Hypothalamus (tissue), 51 donors: ENCODE measurements around the gene SCFD2.

Experiments used
- DNase-seq, 51 donors: peaks; one replicate each; lab custom pipeline; 2025; lab: John Stamatoyannopoulos, UW

The SCFD2 gene

DNA sequence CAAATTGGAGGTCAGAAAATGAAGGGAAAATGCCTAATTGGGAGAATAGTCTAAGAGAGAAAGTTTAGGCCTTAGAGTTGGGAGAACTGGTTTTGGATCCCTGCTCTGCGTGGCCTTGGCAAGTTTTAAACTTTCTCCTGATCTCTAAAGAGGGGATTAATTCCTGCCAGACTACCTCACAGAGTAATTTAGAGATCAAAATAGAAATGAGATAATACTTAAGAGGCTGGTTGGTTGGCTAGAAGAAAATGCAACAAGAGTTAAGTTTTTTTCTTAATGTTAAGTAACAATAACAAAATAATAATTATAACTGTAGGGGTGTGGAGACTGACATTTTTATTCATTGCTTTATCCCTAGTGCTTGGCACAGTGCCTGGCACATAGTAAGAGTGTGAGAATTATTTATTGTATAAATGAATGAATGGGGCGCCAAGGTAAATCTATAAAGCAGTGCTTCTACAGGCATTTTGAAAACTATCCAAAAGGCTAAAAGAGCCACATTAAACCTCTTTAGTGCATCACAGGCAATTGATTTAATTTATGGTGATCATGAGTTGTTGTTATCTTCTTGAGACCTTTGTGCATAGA is 343.3 kb downstream of the SCFD2 start:
- no peak for DNase-seq

DNA sequence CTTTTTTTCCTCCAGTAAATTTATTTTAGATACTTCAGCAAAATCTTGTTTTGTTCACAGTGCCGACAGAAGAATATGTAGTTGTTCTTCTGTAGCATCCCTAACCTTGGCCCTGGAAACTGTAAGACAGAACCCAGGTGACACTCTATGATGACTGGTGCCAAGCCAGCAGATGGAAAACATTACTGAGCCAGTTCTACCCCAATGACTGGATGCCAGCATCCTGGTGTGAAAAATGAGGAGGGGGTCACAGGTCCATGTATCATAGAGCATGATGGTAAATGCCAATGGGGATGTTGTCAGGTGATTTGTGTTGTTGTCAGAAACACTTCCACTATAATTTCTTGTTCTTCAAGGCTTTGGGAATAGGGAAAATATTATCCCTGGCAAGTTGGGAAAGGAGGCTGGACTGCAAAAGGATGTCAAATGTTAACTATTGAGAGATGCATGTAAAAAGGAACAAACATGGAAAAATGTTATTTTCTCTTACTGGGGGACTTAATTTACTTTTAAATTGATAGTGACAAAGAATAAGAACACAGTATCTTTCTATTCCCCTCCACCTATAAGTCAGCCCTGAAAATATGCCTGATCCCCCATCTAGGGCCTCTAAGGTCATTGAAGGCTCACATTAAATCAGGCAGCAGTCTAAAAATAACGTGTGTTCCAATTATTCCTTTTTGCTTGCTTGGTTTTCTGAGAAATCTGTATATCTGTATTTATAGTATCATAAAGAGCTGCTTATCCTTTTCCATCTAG is 343.9 kb downstream of the SCFD2 start:
- DNase-seq: no peak

DNA sequence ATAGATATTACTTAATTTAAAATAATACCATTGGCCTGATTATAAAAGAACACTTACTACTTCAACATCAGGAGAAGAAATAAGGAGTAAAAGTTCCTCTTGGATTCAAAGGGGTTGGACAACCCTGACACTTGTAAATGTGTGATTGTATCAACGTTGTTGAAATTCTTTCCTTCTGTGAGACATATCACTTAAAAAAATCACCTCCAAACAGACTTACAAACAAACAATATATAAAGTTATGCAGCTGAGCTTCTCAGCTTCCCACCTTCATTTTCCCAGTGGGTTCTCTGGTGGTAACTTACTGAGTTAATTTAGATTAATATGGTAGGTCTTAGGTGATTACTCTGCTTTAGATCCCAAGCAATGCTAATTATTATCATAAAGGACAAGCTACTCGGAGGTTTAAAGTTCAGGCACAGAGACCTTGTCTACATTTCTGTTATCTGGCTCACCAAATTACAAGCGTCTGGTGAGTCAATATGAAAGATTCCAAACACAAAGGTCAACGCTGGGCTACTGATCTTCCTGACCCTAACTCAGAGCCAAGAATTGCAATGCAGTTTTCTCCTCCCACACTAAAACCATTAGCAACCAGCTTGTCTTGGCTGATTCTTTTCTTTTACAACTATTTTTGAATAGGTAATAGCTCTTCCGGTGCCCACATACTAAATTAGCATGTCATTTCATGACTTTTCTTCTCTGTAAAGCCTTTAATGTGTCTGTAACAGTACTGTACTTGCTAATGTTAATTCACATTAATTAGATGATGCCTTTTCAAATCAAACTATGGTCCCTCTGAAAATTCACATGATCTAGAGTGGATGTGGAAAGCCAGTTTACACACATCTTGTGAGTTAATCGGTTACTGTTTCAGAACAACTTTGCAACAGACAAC is 346.1 kb downstream of the SCFD2 start:
- no peak for DNase-seq

DNA sequence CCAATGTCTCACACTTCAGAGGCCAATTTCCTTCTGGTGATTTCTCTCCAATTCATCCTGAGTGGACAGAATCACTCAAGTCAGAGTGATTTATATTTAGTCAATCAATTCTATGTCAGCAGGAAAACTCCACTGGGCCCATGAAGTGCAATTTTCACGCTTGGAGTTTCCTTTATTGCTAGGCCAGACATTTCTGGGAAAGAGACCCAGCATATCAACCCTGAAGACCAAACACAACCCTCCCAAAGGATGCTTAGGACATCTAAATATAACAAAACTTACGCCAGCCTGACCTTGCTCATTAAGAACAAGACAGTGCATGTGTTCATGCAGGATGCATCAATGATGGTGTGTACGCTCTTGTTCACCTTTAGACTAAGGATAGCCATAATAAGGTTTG is 347.4 kb downstream of the SCFD2 start:
- no peak for DNase-seq

- DNase-seq: no peak
Observed at GRCh38 chr4:53016099-53016820, 349.6 kb downstream of the SCFD2 start.

DNA sequence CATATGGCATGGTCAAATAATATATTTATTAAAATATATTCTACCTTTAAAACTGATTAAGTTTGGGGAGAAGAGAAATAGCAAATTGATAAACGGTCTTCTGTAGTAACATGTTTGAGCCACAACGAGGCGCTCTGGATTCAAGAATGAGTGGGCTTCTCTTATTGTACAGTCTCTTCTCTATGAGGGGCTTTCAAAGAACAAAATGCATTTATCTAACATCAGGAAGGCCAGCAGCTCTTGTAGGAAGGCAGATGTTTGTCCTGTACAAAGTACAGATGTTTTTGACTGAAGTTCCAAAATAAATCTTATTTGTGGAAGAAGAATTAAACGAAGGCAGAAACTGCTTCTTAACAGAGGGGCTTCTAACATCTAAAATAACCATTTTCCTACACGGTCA is 350.2 kb downstream of the SCFD2 start:
- DNase-seq: peak in 6 of 51 donors; percentile 3 to 25 (median 4)

DNA sequence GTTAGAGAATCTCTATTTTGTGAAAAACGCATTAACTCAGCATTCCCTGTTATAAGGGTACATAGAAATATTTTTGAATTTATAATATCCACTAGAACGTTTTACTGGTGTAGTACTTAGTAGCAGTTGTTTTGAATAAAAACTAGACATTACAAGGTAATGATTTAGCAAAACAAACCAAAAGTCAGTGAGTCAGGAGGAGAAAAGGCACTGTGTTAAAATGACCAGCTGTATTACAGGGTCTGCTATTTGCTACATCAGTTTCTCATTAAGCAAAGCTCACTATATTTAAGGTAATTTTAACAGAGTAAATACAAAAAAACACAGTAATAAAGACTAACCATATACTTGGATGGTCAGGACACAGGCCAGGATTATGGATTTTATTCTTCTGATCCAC is 351.0 kb downstream of the SCFD2 start:
- no peak for DNase-seq

DNA sequence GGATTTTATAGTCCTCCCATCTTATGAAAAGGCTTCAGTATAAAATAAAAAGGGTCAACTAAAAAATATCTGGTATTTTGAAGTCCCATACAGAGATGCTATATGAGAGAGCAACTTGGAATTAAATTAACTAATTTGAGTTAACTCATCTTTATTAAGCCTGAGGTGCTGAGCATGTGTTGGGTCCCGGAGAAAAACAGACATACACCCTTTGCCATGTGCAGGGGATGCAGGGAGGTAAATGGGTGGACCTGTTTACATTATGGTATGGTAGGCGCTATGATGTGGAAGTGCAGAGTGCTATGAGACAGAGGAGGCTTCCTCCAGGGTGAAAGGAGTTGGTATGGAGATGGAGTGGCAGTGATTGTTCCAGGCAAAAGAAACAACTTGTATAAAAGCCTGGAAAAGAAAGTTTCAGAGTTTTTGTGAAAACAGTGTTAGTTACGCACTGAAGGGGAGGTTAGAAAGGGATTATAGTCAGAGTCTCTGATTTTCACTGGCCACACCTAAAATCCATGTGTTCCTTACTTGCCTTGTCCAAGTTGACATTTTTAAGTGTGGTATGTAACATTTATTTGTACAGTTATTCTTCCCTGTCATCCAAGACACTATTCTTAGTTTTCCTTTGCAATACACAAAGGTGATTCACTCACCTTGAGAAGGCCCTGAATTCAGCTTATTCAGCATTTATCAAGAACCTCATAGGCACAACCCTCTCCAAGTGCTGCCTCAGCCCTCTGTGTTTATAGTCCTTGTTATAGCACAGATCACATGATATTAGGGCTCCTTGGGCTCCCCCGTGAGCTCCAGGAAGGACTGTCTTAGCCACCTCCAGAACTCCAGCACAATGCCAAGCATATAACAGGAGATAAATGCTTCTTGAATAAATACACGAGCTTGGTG is 351.7 kb downstream of the SCFD2 start:
- DNase-seq: no peak

DNA sequence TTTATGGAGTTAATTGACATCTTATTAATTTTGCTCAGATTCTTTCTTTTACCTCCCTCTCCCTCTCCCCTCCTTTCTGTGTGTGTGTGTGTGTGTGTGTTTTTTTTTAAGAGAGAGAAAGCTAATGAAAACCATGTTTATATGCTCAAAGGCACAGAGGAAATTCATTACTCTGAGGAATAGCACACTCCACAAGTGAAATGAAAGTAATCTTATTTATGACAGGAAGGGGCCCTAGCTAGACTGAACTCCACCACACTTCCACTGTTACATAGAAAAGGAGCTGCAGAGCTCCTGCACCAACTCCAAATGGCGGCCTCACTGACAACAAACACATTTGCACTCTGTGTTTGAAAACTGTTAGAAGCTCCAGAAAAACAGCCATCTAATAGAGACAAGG is 353.1 kb downstream of the SCFD2 start:
- no peak for DNase-seq

- no peak for DNase-seq
Observed at GRCh38 chr4:53011259-53011905, 354.5 kb downstream of the SCFD2 start.

- DNase-seq: peak in 3 of 51 donors; percentile 1 to 39 (median 8)
Observed at GRCh38 chr4:53010318-53010717, 355.5 kb downstream of the SCFD2 start.

GRCh38 chr4:53009824-53010223 is 356.0 kb downstream of the SCFD2 start:
- DNase-seq: no peak

- no peak for DNase-seq
Observed at GRCh38 chr4:53007024-53007423, 358.8 kb downstream of the SCFD2 start.

DNA sequence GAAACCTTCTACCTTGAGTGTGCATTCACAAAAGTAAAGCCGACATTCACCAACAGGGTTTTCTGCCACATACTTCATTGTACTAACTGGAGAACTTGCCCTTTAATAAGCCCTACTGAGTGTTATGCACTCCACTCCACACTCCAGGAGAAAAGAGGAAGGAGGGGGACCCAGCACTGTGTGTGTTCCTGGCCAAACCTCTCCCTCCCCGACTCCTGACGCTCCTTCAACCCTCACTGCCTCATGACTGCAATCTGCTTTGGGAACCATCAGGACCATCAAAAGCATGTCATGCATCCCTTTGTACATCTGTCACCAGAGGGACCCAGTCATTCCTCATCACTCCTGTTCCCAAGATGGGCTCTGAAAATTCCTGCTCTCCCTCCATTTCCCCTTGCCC is 360.1 kb downstream of the SCFD2 start:
- no peak for DNase-seq

- peak in 2 of 51 donors; percentile 1 to 4 for DNase-seq
Observed at GRCh38 chr4:53005149-53005546, 360.7 kb downstream of the SCFD2 start.

DNA sequence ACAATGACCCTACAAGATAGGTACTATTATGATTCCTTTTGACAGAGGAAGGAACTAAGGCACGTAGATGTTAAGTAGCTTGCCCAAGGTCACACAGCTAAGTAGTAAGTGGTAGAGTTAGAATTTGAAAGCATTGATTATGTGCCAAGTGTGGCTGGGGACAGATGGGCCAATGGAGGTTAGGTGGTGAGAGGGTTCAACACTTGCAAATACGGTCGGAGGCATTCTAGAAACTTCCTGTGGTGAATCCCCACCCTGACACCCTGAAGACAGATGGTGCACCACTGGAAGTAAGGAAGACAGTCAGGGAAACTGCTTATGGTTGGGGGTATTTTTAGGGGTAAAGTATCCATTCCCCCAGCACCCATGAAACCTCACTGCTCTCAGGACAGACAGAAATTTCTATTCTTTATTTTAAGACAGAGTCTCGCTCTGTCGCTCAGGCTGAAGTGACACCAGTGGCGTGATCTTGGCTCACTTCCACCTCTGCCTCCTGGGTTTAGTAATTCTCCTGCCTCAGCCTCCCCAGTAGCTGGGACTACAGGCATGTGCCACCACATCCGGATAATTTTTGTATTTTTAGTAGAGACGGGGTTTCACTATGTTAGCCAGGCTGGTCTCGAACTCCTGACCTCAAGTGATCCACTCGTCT is 361.2 kb downstream of the SCFD2 start:
- DNase-seq: no peak

- DNase-seq: no peak
Observed at GRCh38 chr4:53003959-53004358, 361.9 kb downstream of the SCFD2 start.

DNA sequence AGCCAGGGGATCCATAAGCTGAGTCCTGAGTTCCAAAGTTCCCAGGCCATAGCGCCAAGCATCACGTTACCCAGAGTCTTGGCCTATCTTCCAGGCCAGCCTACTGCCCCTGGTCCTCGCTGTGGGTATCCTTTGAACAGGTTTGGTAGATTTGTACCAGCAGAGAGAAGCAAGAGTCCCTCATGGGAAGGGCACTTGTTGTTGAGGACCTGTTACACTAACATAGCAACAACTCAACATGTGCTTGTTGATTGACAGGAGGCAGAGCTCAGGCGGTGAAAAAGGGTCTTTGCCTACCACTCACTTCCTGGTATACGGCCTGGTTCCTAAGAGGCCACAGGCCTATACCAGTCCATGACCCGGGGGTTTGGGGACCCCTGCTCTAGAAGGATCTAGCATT is 365.3 kb downstream of the SCFD2 start:
- DNase-seq: no peak

GRCh38 chr4:52999626-53000025 is 366.2 kb downstream of the SCFD2 start:
- DNase-seq: no peak
